GM21723 (cell line): Measurements from ENCODE around the gene MIDN.
"Not testable (repeated sequence)": the region's sequence is repeated elsewhere in the genome, so short reads cannot be mapped to it uniquely, and the experiment has no call there.

ENCODE experiments used
- ATAC-seq: cut with Tn5 transposase; IDR thresholded peaks from one replicate; pipeline ENCODE4 v1.9.1; 2021; ENCODE audit warnings: mild to moderate bottlenecking, moderate library complexity; ENCODE audit not compliant: unreplicated experiment

The MIDN gene

GRCh38 chr19:1291761-1292418 lies 43.5 kb downstream of the MIDN start:
- no peak for ATAC-seq

DNA sequence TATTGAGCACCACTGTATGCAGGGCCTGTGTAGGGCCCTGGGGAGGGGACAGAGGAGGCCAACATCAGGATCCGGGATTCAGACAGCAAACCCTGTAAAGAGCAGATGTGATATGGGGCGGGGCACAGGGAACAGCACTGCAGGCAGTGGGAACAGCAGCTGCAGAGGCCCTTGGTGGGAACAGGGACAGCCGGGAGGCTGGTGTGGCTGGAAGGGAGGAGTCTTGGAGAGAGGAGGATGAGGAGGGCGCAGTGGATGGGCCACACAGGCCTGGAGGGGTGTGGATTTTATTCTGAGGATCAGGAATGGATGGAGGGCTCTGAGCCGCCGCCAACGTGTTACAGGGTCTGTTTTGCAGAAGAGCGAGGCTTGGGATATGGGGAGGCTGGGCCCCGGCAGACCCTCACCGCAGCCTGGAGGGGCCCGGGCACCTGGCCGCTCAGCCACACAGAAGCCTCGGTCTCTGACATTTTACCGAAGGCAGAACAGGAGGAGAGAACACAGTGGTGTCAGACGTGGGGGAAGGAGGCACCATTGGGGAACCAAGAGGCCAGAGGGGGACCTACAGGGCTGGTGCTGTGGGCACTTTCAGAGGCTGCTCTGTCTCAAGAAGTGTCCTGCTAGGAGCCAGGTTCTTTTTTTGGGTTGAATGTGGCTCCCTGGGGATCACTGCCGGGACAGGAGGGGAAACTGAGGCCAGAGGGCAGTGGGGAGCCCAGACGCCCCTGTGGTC lies 44.2 kb downstream of the MIDN start:
- no peak for ATAC-seq

GRCh38 chr19:1293782-1294604 lies 45.6 kb downstream of the MIDN start:
- ATAC-seq, result no peak

GRCh38 chr19:1294688-1295087 lies 46.3 kb downstream of the MIDN start:
- ATAC-seq, result no peak

DNA sequence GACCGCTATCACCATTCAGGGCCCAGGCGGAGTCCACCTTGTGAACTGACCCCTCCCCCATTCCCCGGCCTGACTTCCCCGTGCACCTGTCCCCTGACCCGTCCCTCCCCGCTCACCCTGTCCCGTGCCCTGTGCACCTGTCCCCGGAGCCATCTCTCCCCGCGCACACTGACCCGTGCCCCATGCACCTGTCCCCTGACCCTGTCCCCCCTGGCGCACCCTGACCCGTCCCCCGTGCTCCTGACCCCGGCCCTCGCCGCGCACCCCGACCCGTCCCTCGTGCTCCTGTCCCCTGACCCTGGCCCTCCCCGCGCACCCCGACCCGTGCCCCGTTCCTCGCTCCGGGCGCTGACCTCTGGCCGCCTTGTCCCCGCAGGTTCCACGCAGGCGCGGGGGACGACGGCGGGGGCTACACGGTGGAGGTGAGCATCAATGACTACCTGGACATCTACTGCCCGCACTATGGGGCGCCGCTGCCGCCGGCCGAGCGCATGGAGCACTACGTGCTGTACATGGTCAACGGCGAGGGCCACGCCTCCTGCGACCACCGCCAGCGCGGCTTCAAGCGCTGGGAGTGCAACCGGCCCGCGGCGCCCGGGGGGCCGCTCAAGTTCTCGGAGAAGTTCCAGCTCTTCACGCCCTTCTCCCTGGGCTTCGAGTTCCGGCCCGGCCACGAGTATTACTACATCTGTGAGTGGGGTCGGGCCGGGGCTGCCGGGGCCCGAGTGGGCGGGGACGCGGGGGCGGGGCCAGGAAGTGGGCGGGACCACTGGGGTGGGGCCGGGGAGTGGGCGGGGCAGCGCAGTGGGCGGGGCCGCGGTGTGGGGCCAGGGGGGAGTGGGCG lies 47.0 kb downstream of the MIDN start:
- no peak for ATAC-seq

GRCh38 chr19:1296078-1296477 lies 47.7 kb downstream of the MIDN start:
- ATAC-seq, result no peak

- no peak for ATAC-seq
Measured at GRCh38 chr19:1296575-1297271, 48.3 kb downstream of the MIDN start.

DNA sequence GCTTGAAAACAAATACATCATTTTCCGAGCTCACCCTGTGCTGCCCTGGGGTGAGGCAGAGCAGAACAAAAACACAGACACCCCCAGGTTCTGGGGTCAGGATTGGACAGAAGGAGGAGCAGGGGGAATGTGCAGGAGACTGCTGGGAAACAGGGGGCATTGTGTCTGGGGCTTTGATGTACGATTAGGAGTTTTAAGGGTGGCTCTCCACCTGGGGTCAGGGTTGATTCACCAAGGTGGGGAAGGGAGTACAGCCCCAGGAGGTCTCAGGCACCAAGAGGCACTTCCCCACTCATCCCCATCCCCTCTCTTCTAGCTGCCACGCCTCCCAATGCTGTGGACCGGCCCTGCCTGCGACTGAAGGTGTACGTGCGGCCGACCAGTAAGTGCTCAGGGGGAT lies 49.9 kb downstream of the MIDN start:
- ATAC-seq, result no peak

DNA sequence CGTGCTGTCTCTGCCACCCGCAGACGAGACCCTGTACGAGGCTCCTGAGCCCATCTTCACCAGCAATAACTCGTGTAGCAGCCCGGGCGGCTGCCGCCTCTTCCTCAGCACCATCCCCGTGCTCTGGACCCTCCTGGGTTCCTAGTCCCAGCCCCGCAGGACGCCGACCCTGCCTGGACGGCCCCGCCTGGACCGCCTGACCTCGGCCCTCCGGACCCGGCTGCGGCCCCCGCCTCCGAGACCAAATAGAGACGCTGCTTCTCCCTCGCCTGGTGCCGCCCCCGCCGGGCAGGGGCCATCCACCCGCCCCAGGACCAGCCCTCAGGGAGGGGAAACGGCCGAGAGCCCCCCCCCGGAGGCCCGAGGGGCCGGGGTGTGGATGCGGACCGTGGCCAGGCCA lies 51.4 kb downstream of the MIDN start:
- no peak for ATAC-seq

DNA sequence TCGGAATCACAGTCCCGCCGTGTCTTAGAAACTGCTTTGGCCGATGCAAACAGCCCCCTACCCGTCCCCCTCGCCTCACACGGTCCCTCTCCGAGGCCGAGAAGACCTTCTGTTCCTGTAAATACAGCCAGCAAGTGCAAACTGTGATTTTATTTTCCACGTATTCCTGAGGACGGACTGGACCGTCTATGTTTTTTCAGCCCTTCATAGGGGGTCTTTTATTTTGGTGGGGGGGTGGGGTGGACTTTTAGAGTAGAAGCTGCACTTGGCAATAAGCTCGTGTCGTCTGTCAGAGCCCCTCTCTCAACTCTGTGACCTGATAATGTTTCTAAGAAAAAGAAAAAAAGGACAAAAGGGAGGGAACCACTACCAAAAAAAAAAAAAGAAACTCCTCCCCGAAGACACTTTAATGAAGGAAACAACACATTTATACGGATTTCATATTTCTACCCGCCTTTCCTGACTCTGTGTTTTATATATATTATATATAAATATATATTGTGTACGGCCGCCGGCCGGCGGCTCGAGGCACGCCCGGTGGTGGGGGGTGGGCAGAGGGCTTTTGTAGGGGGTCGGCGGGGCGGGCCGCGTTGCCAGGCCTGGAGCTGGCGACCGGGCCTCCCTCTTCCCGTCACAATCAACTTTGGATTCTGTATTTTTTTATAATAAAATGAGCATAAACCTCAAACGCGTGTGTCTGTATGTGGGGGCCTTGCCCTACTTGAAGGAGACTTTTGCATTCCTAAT lies 52.5 kb downstream of the MIDN start:
- ATAC-seq, result no peak

- no peak for ATAC-seq
Measured at GRCh38 chr19:1302533-1303239, 54.3 kb downstream of the MIDN start.

DNA sequence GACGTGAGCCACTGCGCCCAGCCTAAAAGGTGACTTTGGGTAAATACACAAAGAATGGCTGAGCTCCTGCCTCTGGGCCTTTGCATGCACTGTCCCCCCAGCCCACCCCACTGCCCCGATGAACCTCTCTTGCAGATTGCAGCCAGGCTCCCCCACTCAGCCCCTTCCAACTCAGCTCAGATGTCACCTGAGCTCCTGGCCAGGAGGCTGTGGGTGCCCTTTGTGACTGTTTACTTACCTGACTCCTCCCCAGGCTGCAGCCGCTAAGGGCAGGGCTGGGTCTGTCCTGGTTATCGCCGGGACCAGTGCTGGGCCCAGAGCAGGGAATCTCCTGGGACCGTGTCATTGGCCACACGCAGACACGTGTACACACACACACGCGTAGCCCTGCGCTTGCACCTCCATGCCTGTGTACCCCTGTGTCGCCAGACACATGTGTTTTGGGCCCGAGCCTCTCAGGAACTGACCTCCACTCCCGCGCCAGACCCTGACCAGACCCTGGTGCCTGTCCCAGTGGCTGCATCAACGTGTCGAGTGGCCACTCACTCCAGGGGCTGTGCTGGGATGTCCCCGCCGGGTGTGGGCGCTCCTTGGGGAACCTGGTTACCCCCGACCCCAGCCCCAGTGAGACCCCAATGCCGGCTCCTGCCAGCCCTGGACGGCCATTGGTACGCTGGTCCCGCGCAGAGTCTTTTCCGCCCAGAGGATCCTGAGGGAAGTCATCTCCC lies 56.0 kb downstream of the MIDN start:
- ATAC-seq, result no peak

- ATAC-seq, result not testable (repeated sequence)
Measured at GRCh38 chr19:1305354-1305753, 57.0 kb downstream of the MIDN start.

DNA sequence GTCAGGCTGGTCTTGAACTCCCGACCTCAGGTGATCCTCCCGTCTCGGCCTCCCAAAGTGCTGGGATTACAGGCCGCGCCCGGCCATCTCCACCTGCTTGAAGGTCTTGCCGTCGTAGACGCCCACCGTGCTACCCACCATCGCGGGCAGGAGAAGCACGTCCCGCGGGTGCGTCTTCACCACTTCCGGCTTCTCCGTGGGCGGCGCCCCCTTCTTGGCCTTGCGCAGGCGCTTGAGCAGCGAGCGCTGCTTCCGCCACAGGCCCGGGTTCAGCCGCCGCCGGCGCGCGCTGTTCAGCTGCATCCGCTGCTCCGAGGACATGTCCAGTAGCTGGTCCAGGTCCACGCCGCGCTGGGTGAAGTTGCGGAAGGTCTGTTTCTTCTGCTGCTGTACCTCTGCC lies 58.9 kb downstream of the MIDN start:
- ATAC-seq, result no peak

DNA sequence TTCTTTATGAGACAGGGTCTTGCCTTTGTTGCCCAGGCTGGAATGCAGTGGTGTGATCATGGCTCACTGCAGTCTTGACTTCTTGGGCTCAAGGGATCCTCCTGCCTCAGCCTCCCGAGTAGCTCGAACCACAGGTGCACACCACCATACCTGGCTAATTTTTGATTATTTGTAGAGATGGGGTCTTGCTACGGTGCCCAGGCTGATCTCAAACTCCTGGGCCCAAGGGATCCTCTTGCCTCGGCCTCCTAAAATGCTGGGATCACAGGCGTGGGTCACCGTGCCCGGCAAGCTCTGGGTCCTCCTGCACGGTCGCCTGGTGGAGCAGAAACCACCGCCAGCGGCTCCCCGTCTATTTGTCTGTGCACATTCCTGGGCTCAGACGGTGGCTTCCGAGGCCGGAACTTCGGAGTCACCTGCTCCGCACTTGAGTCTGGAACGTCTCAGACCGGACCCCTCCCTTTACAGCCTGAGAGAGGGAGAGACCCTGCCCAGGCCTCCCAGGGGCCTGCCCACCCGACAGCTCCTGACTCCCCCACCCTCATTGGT lies 59.4 kb downstream of the MIDN start:
- ATAC-seq, result no peak

- no peak for ATAC-seq
Measured at GRCh38 chr19:1308718-1309117, 60.3 kb downstream of the MIDN start.
